ENCODE measurements around the gene CSF3R.
A peak's percentile ranks its signal among the peaks of the same experiment; 100 is the strongest.

Gene CSF3R

DNA sequence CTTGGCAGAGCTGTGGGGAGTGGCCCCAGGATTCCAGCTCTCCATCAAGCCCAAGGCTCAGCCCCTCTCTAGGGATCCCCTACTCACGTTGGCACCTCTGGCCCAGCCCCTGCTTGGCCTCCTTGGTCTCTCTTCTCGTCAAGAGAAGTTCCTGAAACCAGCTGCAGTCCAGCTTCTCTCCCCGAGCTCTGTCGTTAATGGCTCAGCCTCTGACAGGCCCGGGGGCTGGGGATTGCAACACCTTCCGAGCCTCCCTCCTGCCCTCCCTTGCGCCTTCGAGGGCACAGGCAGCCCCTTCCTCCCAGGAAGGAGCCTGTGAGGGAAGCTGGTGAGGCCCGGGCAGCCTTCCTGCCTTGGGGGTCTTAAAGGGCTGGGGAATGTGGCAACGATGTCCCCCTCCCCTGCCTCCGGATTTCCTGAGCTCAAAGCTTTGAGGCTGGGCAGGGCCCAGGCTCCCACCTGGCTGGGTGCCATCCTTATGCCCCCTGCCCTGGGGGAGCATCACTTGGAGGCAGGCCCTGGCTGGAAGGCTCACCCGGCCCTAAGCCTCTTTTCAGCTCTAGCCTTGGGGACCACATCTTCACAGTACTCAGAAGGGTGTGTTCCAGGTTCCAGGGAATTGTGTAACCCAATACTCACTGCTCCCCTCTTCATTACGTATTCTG is at the start of gene CSF3R:
CSF3R (minus strand) TSS at position 190 of the 665 bp plus-strand sequence. CDS start 3,417 bp downstream, outside the sequence.
- no peak for DNase-seq

DNA sequence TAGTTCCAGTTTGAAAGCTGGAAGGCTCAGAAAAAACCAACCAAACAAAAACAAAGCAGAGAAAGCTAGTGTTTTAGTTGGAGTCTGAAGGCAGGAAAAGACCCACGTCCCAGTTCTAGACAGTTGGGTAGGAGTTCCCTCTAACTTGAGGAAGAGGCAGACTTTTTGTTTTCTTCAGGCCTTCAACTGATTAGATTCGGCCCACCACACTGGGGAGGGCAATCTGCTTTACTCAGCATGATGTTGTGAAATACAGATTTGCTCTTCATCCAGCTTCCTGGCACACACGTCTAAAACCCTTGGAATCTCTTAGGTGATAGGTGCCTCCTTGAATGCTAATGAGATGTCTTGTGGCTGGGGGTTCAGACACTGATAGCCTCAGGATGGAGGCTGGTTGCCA is 49.1 kb upstream of the CSF3R start:
- no peak for DNase-seq

DNA sequence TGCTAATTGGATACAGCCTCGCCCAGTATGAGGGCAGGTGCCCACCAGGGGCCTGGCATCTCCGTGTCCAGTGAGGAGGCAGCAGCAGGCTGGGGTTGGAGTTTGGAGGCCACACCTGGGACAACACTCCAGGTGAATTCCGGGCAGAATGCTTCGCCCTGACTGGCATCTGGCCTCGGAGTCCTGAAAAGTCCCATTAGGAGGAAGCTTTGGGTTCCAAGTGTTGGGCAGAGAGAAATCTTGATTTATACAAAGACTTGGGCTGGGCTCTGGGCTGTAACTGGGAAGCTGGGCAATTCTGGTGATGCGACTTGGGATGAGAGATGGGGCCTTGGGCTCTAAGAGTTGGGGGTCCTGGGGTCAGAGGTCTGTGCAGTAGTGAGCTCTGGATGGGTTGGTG is 48.1 kb upstream of the CSF3R start:
- no peak for DNase-seq

DNA sequence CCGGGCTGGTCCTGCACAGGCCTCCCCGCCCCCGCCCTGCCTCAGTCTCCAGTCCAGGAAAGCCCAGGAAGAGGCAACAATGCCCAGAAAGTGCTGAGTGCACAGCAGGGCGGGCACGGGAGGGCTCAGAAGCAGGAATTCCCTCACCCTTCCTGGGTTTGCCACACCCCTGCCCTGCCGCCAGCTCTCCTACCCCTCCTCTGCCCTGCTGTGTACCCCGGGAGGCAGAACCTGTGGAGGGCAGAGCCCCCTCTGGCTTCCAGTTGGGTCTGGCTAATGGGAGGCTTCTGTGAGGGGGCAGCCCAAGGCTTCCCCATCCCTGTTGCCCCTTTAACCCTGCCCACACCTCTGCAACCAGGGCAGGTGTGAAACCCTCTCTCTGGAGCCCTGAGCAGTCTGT is 47.5 kb upstream of the CSF3R start:
- no peak for DNase-seq

DNA sequence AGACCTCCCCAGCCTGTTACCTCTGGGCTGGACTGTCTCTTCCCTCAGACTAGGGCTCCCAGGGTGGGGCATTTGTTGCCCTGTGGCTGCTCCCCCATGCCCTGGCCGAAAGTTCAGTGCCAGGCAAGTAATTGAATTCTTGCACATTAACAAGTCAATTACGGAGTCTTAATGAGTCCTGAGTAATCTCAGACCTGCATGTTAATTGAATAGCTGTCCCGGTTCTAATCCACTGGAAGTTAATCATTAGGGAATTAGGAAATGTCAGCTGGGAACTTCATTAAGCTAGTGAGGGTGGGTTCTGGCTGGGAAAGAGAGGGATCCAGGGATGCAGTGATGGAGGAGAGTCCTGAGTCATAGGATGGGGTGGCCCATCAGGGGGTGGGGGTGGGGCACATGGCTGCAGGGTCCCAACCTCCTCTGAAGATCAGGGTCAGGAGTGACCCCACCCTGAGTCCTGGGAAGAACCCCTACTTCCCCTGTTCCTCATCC is 47.1 kb upstream of the CSF3R start:
- DNase-seq = no peak

DNA sequence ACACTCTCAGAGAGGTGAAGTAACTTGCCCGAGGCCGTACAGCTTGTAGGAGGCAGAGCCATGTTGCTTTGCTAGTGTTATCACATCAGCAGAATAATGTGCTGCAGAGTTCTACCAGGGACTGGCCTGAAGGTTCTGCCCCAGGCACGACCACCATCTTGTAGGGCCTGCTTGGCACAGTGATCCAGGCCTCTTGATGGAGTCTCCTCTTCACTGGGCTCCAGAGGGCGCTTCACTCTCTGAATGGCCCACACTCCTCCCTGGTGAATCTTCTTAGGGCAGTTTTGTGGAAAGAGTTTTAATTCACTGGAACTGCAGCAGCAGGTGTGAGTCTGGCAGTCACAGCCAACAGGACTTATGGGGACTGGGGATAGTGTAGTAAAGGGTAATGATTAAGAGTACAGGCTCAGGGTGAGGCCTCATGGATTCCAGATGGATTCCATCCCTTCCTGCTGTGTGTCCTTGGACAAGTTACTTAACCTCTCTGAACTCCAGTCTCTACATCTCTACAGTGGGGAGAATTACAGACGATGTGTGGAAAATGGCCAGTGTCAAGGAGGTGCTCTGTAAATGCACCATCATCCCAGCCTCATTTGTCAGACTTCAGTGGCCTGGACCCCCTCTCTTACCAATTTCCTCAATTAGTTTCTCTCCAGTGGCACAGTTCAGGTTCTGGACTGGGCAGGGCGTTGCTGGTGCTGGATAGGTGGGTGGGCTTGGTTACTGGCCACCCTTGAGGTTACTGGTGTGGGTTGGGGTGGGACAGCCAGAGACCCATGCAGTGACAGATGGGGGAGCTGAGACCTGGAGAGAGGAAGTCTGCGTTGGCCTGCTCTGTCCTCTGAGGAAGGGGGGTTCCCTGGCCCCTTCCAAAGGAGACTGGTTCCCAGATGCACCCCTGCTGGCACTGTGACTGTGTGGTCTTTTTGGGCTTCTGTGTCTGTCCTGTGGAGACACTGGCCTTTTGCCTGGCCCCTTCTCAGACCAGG is 45.9 kb upstream of the CSF3R start:
- no peak for DNase-seq

DNA sequence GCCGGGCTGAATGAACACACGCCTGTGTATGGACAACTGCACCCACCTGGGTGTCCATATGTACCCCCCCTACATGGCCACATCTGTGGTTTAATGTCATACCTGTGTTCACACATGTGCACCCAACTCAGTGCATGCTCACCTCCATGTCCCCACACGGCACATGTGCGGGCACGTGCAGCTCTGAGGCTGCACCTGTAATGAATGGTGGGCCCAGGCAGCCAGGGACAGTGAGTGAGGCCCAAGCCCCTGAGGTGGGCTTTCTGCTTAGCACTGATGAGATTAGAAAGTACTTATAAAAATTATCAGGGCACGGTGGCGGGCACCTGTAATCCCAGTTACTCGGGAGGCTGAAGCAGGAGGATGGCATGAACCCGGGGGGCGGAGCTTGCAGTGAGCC is 42.5 kb upstream of the CSF3R start:
- no peak for DNase-seq

DNA sequence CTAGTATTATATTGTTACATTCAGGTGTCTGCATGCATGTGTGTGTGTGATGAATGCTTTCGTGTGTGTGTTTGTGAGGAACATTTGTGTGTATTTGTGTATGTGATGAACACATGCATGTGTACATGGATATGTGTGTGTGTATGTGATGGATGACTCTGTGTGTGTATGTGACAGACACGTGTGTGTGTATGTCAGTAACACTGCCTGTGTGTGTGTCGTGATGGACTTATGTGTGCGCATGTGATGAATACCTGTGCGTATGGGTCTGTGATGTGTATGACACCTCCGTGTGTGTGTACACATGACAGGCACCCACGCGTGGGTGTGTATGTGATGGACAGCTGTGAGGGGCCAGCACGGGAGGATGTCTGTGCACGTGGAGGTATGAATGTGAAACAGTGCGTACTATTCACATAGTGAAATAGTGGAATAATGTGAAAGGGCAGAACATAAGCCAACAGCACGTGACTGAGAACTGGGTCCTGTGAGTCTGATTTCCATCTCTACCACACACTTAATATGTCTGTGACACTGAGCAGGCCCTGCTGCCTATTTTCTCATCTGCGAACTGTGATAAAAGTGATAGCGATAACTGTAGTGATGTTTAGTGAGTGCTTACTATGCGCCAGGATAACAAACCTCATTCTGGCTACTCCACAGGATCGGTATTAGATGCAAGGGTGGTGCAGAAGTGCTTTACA is 41.8 kb upstream of the CSF3R start:
- no peak for DNase-seq

DNA sequence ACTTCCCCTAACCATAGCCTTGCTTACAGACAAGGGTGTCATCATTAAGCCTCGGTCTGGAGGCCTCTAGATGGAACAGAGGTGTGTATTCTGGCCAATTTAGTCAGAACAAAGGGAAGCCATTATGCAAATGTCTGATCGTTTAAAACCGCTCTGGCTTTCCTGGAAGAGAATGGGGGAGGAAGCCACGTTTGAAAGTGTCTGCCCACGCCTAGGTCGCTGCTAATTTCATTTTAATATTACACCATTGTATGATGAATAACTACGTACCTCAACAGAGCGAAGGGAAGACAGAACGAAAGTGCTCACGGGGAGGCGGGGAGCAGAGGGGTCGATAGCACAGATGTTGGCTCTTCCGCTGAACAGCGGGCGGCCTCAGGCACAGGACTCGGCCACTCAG is 41.1 kb upstream of the CSF3R start:
- DNase-seq = no peak

DNA sequence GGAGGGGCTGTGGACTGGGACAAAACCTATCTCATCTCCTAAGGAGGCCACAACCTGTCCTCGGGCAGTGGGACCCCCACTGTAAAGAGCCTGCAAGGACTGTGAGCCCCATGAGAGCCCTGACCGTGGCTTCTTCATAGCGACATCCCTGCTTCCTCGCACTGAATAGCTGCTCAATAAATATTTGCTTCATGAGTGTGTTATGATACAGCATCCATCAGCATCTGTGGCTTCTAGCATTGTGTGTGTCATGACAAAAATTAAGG is 40.5 kb upstream of the CSF3R start:
- no peak for DNase-seq

DNA sequence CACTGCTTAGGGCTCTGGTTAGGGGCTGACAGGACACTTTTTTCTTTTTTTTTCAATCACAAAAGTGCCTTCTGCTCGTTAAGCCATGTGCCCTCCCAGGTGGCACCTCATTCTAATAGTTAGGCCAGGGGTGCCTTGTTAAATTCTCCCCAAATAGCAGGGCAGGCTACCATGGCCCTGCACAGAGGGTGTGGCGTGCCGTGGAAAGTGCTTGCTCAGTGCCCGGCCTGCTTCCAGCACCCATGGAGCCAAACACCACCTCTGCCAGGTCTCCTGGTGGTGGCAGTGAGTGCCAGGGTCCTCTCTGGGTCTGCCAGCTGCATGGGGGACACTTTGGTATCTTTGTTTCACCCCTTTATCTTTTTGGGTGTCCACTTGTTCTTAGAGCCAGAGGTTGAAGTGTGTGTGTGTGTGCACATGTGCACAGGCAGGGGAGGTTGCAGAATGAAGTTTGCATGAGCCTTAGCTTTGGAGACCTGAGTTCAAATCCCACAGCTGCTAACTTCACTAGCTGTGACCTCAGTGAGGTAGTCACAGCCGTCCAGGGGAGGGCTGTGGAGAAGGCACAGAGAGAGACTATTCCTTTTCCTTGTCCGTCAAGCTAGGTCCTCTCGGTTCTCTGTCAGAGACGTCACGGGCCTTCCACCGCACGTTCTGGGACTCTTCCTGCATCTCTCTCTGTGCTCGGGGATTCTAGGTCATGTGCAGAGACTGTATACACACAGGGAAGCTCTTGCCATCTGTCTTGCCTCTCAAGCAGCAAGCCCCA is 39.9 kb upstream of the CSF3R start:
- DNase-seq = no peak

DNA sequence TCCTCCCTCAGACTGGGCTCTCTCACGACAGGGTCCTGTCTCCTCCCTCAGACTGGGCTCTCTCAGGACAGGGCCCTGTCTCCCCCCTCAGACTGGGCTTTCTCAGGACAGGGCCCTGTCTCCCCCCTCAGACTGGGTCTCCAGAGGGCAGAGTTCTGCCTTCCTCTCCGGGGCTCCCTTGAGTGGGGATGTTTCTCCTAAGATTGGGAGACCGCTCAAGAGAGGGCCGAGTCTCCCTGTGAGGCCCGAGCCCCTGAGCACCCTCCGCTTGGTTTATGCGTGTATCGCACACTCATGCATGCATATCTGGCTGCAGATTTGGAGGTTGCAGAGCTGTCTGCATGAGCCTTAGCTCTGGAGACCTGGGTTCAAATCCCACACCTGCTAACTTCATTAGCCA is 39.3 kb upstream of the CSF3R start:
- no peak for DNase-seq

DNA sequence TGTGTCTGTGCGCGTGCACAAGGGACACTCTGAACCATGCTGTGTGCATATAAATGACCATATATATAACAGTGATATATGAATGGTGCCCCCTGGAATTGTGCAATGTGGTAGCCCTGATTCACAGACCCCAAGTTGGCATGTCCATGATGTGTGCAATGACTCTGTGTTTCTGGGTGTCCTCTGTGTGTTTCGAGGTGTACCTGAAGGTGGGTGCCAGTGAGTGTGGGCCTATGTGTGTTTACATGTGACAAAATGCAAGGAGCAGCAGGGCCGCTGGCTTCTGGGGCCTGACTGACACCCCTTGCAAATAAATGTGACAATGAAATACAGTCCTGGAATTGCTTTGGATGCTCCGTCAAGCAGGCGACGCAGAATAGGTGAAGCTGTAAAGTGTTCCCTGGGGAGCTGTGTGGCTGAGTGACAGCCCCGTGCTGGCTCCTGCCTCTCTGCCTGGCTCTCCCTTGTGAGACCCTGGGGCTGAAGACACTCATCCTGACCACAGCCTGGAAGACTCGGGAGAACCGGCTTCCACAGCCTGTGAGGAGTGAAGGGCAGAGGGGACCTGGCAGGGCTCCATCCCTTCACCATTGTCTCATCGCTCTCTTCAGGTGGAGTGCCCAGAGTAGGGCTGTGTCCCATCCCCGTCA is 38.2 kb upstream of the CSF3R start:
- no peak for DNase-seq

DNA sequence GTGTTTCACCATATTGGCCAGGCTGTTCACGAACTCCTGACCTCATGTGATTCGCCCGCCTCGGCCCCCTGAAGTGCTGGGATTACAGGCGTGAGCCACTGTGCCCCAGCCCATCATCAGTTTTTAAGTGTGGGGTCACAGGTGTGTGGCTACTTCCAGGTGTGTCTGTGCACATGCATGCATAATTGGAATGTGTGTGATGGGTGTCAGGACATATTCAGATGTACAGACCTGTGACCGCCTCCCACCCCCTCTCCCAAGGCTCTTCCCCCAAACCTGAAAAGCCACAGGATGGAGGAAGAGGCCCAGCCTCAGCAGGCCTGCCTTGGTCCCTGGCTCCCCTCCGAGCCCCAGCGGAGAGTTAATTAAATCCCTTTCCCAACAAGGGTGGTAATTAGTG is 37.3 kb upstream of the CSF3R start:
- DNase-seq = no peak

DNA sequence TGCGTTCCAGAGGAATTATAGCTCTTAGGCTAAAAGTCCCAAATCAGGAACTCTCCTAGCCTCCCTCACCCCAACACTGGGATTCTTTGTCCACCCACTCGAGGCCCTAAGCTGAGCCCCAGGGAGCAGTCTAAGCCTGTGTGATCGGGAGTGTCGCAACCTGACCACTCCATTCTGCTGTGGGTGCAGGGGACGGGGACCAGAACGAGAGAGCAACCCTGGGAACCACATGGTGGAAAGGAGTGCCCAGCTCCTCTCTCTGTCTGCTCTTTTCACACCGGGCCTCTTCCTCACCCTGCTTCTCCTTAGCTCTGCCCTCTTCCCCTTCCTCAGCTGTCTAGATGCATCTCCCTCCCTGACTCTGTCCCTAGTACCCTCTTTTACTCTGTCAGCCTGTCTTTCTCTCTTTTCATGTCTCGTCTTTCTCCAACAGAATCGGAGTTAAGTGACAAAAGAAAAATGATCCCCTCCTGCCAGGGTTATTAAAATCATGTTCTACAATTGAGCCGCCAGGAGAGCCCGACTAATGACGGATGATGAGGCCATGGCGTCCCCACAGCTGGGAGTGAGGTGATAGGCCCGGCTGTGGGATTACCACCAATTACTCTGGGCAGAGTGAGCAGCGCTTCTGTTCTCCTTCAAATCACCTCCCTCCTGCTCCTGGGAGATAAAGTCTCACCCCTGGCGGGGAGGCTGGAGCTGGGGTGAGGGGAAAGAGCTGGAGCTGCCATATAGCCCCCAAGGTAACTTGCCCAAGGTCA is 34.5 kb upstream of the CSF3R start:
- no peak for DNase-seq

DNA sequence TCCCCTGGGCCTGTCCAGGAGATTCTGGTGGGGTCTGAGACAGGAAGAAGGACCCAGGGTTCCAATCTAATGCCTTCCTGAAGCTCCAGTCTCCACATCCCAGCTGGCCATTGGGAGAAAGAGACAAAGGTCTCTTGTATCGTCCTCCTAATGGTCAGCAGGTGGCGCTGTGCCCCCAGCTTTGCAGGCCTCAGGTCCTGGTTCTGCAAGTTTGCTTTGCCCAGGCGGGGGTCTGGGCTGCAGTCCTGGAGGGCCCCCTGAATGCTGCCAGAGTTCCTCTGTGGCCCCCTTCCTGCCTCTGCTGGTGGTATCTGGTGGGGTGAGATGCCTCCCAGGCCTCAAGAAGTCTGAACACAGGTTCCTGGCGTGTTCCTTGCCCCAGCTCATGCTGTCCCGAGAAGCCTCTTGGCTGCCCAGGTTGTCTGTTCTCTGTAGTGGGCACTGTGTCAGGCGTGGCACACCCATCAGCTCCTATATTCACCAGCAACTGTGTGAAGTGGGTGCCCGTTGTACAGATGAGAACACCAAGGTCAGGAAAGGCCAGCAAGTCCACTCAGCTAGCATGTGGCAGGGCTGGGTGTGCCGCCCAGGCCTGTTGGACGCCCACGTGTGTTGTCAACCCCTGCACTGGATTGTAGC is 33.8 kb upstream of the CSF3R start:
- peak; percentile 46 to 53 for DNase-seq

DNA sequence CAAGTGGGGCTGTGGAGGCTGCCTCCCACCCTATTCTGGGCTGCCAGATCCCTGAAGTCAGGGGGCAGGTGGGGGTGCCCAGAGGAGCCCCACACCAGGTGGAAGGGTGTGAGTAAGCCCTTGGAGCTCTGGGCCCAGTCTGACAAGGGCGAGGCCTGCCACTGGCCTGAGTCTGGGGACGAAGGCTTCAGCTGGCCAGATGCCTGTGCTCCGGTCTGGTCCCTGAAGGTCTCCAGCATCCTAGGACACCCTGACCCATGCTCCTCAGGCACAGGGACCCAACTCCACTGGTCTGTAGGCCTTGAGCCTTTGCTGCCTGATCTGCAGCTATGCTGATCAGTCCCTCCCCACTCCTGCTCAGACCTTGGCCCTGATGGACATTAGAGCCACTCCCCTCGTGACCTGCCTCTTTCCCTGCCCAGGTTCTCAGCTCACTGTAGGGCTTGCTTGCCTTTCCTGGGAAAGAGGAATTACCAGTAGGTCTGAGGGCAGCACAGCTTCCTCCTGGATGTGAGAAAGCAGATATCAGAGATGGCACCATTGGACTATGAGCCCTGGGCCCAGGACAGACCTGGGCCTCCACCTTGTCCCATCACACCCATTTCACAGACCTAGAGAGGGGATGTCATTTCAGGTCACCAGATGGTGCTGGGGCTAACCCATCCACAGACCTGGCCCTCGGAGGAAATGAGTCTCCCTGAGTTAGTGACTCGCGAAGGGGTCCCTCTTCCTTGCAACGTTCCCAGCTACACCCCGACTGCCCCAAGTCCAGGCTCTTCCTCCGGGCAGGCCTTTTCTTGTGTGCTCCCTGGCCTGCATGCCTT is 32.8 kb upstream of the CSF3R start:
- DNase-seq = no peak

DNA sequence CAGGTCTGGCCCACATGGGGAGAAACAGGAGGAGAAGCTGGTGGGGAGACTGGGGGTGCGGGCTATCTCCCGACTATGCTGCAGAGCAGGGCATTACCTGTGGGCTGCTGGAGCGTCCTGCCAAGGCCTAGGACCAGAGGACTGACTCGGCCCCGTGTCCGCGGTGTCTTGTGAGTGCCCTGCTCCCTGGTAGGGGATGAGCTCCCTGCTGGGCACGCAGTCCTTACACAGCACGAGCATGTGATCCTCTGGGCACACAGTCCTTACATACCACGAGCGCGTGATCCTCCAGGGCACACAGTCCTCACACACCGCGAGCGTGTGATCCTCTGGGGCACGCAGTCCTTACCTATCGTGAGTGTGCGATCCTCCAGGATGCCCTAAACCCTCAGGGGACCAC is 31.8 kb upstream of the CSF3R start:
- no peak for DNase-seq

DNA sequence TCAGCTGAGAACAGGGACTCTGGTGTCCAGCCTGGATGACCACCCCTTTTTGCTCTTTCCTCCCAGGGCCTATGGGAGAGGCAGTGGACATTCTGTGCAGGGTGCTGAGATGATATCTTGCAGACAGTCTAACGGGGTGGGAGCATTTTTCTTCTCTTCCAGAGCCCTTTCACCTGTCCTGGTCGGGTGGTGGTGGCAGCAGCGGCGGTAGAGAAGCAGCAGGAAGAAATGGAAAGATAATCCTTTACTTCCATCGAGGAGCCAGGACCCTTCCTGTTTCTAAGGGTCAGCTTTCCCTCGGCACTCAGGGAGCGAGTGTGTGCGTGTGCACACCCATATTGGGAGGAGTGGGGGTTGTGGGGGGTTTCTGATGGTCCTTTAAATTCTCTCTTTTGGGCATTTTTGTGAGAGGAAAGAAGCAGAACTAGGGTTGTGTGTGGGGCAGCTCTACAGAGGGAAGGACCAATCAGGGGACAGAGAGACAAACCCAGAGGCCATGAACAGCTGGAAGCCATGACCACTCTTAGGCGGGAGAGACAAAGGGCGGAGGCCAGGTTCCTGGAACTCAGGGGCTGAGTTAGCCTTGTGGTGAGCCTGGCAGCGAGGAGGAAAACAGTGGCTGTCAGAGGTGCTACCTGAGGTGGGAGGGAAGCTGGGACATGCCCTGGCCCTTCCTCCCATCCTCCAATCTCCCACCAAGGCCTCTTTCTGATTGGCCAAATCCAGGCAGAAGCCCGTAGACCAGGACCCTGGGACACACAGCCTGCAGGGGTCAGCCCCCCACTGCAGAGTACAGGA is 31.2 kb upstream of the CSF3R start:
- no peak for DNase-seq
